Activated CD4-positive, alpha-beta T cell treated with anti-CD3 and anti-CD28 coated beads for 1 hour (primary cell): Measurements from ENCODE around the gene PGP.

ENCODE experiments used
- DNase-seq: peaks from one replicate; pipeline ENCODE4 v3.0.0-alpha.2; 2020

PGP gene

GRCh38 chr16:2237102-2237482 lies 22.5 kb upstream of the PGP start:
- no peak for DNase-seq

DNA sequence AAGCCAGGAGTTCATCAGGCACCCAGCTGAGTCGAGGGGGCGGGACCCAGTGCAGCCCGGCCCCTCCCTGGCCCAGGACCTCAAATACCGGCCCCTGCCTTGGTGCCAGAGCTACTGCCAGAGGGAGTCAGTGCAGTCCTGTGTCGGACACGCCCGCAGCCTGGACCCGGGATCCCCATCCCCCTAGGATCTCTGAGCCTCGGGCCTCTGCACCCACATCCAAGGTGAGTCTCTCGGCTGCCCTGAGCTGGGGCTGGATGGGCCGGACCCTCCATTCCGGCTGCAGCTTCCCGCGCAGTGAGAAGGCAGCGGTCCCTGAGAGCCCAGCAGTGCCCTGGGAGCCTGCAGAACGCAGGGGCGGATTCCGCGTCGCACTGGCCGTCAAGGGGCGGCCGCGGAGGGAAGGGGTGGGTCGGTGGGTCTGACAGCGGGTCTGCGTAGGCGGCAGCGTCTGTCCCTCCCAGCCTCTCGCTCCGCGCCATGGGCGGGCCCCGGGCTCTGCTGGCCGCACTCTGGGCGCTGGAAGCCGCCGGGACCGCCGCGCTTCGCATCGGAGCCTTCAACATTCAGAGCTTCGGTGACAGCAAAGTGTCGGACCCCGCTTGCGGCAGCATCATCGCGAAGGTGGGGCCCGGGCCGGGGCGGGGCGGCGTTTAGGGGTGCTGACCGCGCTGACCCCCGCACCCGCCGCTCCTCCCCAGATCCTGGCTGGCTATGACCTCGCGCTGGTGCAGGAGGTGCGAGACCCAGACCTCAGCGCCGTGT lies 21.9 kb upstream of the PGP start, which contains the start of gene DNASE1L2:
Gene DNASE1L2 (plus strand): TSS at position 108 of the 765 bp plus-strand sequence. CDS start 373 bp downstream, at position 481.
- DNase-seq: no peak

- no peak for DNase-seq
Measured at GRCh38 chr16:2235695-2236336, 21.2 kb upstream of the PGP start.

DNA sequence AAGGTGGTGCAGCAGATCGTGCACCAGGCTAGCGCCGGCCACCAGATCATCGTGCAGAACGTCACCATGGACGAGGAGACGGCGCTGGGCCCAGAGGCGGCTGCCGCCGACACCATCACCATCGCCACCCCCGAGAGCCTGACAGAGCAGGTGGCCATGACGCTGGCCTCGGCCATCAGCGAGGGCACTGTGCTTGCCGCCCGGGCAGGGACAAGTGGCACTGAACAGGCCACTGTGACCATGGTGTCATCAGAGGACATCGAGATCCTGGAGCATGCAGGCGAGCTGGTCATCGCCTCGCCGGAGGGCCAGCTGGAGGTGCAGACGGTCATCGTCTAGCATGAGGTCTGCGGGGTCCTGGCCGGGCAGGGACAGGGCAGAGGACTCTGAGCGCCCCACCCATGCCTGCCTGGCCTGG lies 20.6 kb upstream of the PGP start:
- no peak for DNase-seq

DNA sequence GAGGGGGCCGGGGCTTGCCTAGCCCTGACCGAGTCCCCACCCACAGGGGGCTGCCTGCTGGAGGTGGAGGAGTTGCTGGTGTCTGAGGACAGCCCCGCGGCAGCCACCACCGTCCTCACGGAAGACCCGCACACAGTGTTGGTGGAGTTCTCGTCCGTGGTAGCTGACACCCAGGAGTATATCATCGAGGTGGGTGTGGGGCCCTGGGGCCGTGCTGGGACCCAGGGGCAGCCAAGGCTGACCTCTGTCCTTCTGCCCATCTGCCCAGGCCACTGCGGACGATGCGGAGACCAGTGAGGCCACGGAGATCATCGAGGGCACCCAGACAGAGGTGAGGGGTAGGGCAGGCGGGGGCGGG lies 20.2 kb upstream of the PGP start:
- DNase-seq: no peak

GRCh38 chr16:2233872-2234812 lies 19.5 kb upstream of the PGP start:
- no peak for DNase-seq

GRCh38 chr16:2233046-2233775 lies 18.6 kb upstream of the PGP start:
- no peak for DNase-seq

DNA sequence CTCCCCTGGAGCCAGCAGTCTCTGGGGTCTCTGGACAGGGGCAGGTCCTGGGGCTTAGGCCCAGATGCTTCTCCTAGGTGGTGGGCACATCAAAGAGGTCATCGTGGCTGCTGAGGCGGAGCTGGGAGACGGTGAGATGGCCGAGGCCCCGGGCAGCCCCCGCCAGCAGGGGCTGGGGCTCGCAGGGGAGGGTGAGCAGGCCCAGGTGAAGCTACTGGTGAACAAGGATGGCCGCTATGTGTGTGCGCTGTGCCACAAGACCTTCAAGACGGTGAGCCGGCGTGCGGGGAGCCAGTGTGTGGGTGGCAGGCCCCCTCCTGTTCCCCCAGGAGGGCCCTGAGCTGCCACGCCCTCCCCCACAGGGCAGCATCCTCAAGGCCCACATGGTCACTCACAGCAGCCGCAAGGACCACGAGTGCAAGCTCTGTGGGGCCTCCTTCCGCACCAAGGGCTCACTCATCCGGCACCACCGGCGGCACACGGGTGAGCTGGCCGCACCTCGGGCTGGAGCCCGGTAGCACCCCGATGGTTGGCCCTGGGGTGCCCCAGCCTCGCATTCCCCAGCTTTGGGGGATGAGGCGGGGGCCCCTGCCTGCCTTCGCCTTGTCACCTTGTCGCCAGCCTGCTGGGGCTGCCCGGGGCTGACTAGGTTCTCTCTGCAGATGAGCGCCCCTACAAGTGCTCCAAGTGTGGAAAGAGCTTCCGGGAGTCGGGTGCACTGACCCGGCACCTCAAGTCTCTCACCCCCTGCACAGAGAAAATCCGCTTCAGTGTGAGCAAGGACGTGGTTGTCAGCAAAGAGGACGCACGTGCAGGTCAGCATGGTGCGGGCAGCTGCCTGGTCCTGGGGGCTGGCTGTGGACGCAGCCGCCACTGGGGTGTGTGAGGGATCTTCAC lies 17.7 kb upstream of the PGP start:
- DNase-seq: no peak

DNA sequence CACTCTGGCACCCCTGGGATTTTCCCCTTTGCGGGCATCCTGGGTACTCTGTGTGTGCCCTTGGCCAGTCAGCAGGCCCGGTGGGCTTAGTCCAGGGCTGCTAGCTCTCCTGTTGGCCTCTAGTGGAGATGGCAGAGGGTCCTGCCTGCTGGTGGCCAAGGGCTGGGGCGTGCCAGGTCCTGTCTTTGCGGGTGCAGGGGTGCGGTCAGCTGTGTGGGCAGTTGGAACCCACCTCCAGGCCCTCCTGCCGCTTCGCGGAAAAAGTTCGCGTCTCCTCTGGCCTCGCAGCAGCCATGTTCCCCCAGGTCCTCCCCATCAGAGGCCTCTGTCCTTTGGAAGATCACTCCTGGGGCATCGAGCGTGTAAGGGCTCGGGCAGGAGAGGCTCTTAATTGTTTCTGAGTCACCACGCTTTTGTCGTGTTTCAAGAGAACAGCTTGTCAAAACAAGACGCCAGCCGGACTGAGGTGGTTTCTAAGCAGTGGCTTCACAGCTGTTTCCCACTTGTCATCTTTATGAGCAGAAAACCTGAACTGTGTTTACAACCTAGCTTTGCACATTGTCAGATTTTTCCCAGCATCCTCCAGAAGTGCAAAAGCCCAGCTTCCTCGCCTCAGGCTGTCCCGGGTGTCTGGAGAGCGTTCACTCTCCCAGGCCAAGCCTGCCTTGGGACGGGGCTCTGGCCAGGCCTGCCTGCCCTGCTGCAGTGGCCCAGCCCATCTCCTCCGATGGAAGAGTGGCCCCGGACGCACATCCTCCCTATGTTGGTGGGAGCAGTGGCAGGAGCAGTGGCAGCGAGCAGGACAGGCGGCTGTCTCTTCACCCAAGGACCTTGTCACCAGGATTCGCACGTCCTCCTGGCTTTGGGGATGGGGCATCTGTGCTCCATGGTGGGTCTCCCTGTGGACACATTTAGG lies 16.6 kb upstream of the PGP start:
- DNase-seq: no peak

GRCh38 chr16:2230376-2230775 lies 15.7 kb upstream of the PGP start:
- no peak for DNase-seq

- DNase-seq: no peak
Measured at GRCh38 chr16:2229632-2230250, 15.1 kb upstream of the PGP start.

DNA sequence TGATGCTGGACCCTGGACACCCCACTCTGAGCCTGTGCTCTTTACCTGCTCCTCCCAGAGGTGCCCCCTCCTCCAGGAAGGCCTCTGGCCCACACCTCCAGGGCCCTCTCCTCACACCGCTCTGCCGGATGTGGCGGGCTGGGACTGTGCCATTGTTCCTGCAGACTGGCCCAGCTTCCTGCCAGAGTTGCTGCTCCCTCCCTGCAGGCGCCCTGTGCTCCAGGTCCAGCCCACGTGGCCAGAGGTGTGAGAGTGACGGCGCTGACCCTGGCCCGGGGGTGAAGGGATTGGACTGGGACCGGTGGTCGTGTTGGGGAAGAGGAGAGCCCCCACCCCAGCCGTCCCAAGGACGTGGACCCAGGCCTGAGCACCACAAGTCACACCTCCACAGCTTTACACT lies 14.5 kb upstream of the PGP start:
- no peak for DNase-seq

DNA sequence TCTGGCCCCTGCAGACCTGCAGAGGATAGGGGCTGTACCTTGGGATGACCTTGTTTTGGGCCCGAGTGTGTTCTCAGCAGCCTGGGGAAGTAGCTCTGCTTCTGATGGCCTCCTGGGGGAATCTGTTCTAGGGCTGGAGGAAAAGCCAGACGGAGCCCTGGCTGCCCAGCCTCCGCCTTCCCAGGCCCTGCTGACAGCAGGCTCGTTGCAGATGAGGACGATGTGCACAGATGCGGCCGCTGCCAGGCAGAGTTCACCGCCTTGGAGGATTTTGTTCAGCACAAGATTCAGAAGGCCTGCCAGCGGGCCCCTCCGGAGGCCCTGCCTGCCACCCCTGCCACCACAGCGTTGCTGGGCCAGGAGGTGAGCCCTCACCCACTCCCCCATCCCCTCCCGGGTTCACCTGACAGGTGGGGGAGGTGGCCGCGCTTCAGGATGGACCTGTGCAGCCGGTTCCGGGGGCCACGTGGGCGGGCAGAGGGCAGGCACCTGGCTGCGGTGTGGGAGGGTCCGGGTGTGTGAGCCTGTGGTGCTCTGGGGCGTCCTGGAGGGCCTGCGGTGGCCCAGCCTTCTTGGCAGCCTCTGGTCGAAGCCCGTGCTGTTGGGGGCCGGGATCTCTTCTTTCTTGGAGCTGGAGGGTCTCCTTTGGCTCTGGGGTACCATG lies 13.7 kb upstream of the PGP start:
- no peak for DNase-seq

- DNase-seq: no peak
Measured at GRCh38 chr16:2226918-2227317, 12.3 kb upstream of the PGP start.

DNA sequence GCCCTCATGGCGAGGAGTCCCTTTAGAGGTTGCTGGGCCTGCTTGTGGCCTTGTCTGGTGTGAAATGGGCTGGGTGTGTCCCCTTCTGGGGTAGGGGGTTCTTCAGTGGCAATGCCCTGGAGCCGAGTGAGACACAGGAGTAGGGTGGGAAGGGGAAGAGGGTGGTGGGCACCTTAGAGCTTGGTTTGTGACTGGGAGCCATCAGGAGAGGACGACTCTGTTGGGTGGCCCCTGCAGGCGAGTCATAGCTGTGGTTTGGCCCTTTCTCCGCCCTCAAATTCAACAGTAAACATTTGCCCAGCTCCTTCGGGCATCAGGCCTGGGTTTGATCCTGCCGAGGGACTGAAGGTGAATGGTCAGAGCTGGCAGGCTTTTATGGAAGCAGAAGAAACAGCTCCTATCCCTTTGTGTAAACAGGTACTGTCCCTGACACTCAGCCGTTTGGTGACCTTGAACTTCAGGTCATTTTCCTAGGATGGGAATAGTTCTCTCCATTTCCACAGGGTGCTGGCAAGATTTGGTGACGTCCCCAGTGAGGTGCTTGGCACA lies 11.7 kb upstream of the PGP start:
- no peak for DNase-seq

- DNase-seq: no peak
Measured at GRCh38 chr16:2223942-2224486, 9.4 kb upstream of the PGP start.

GRCh38 chr16:2223221-2223941 lies 8.7 kb upstream of the PGP start, which contains the start of gene E4F1:
Gene E4F1, plus strand, starts transcription at chr16:2223591. Its CDS starts 23 bp downstream, at chr16:2223614.
- DNase-seq: peak; percentile 98

DNA sequence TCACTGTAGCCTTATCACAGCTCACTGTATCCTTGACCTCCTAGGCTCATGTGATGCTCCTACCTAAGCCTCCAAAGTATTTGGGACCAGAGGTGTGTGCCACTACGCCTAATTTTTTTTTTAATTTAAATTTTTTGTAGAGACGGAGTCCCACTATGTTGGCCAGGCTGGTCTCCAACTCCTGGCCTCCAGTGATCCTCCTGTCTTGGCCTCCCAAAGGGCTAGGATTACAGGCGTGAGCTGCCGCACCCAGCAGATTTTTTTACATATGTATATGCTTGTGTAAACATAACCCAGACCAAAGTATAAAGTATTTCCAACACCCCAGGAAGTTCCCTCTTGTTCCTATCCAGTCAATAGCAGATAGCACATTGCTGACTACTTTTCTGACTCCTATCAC lies 1.7 kb upstream of the PGP start:
- DNase-seq: no peak
